GM23338 (cell line): ENCODE measurements around the gene USP28. TPM values are rescaled to one million over a fixed set of nuclear protein-coding genes. Genes with fewer than 3 reads are reported as not detected.
A peak's percentile ranks its signal among the peaks of the same experiment; 100 is the strongest.

Experiments used
- ATAC-seq: fragments of 200-7000 bp; cut with Tn5 transposase; 3 replicates; pipeline ENCODE4 v1.9.1; 2020
- DNase-seq: peaks from one replicate; pipeline ENCODE4 v3.0.0-alpha.2; 2015; ENCODE audit warnings: low spot score
- H2AFZ ChIP-seq: fragments of 200-600 bp; sonication (generic); 2 replicates; pipeline ENCODE4 v1.8.0; 2016; ENCODE audit warnings: antibody characterized with exemption, mild to moderate bottlenecking, moderate library complexity
- H3F3A ChIP-seq: fragments of 200-600 bp; sonication (generic); replicated peaks from 2 replicates; pipeline ENCODE4 v1.8.0; 2017; ENCODE audit warnings: antibody characterized with exemption, mixed run types, low read depth
- H3K27ac ChIP-seq: fragments of 200-600 bp; sonication (generic); 2 replicates; pipeline ENCODE4 v1.6.1; 2016; ENCODE audit warnings: low read depth
- H3K27me3 ChIP-seq: fragments of 200-600 bp; sonication (generic); 2 replicates; pipeline ENCODE4 v1.8.0; 2016; ENCODE audit warnings: mild to moderate bottlenecking, mixed run types, moderate library complexity; ENCODE audit not compliant: insufficient read depth
- H3K36me3 ChIP-seq: fragments of 200-600 bp; sonication (generic); 2 replicates; pipeline ENCODE4 v1.8.0; 2016; ENCODE audit warnings: mild to moderate bottlenecking; ENCODE audit not compliant: insufficient read depth
- H3K4me1 ChIP-seq: fragments of 200-600 bp; sonication (generic); 2 replicates; pipeline ENCODE4 v1.8.0; 2016; ENCODE audit warnings: mild to moderate bottlenecking, moderate library complexity; ENCODE audit not compliant: insufficient read depth
- H3K4me2 ChIP-seq: fragments of 200-600 bp; sonication (generic); 2 replicates; pipeline ENCODE4 v1.7.1; 2017; ENCODE audit warnings: mixed run types
- H3K4me3 ChIP-seq: fragments of 200-600 bp; sonication (generic); 2 replicates; pipeline ENCODE4 v1.6.1; 2016; ENCODE audit warnings: mixed run types
- H3K79me2 ChIP-seq: fragments of 200-600 bp; sonication (generic); replicated peaks from 2 replicates; pipeline ENCODE4 v1.8.0; 2017; ENCODE audit warnings: mild to moderate bottlenecking; ENCODE audit not compliant: insufficient read depth
- H3K9me2 ChIP-seq: fragments of 200-600 bp; sonication (generic); 2 replicates; pipeline ENCODE4 v1.8.0; 2017; ENCODE audit not compliant: insufficient read depth
- H4K20me1 ChIP-seq: fragments of 200-600 bp; sonication (generic); replicated peaks from 2 replicates; pipeline ENCODE4 v1.8.0; 2017; ENCODE audit warnings: mild to moderate bottlenecking; ENCODE audit not compliant: insufficient read depth
- H3K27ac Mint-ChIP-seq: 2 replicates; pipeline ENCODE4 v1.8.0; 2020; ENCODE audit warnings: inconsistent platforms, mild to moderate bottlenecking, moderate library complexity, mixed read lengths
- H3K27me3 Mint-ChIP-seq: 3 replicates; pipeline ENCODE4 v1.8.0; 2022; ENCODE audit warnings: low read depth, mild to moderate bottlenecking, moderate library complexity, mixed read lengths, inconsistent platforms; ENCODE audit not compliant: insufficient read depth, poor library complexity
- H3K36me3 Mint-ChIP-seq: 3 replicates; pipeline ENCODE4 v1.8.0; 2021; ENCODE audit warnings: low read depth, mild to moderate bottlenecking, inconsistent platforms, moderate library complexity, mixed read lengths
- H3K4me1 Mint-ChIP-seq: 3 replicates; pipeline ENCODE4 v1.8.0; 2020; ENCODE audit warnings: mild to moderate bottlenecking, inconsistent platforms, mixed read lengths
- H3K4me3 Mint-ChIP-seq: 3 replicates; pipeline ENCODE4 v1.8.0; 2021; ENCODE audit warnings: moderate library complexity, mild to moderate bottlenecking, inconsistent platforms, mixed read lengths
- H3K9me3 Mint-ChIP-seq: 3 replicates; pipeline ENCODE4 v1.8.0; 2020; ENCODE audit warnings: moderate library complexity, mild to moderate bottlenecking, inconsistent platforms, mixed read lengths
- CTCF ChIP-seq, 2 experiments: fragments of 200-600 bp in 1 of 2; sonication (generic) in 1 of 2; conservative IDR thresholded peaks; 2 replicates each; pipeline versions ENCODE4 v1.5.1 to v1.6.1; 2016 to 2017; ENCODE audit warnings: antibody characterized with exemption in 2 of 2, low read depth in 2 of 2, mild to moderate bottlenecking in 2 of 2, moderate library complexity in 1 of 2
- EZH2 ChIP-seq: fragments of 200-600 bp; sonication (generic); IDR thresholded peaks from one replicate; pipeline ENCODE4 v1.8.0; 2017; ENCODE audit warnings: antibody characterized with exemption, mild to moderate bottlenecking, low read depth; ENCODE audit not compliant: unreplicated experiment
- EZH2phosphoT487 ChIP-seq: fragments of 200-600 bp; sonication (generic); IDR thresholded peaks from one replicate; pipeline ENCODE4 v1.8.1; 2018; ENCODE audit warnings: antibody characterized with exemption; ENCODE audit not compliant: unreplicated experiment
- POLR2AphosphoS5 ChIP-seq: IDR thresholded peaks from 2 replicates; pipeline ENCODE4 v1.6.1; 2016; ENCODE audit warnings: antibody characterized with exemption, low read depth
- REST ChIP-seq: IDR thresholded peaks from one replicate; pipeline ENCODE4 v1.6.1; 2018; ENCODE audit warnings: antibody characterized with exemption; ENCODE audit not compliant: unreplicated experiment
- polyA plus RNA-seq: library from polyadenylated mRNA; unstranded; fragments of >200 nt; fragmentation: Nextera tagmentation; extraction: Ambion mirVana; gene quantifications from 2 replicates; pipeline ENCODE4 v1.2.1, GENCODE V29; 2016
- total RNA-seq: library from RNA; depleted of rRNA; stranded (reverse); fragments of >200 nt; shearing (Covaris generic); gene quantifications from 2 replicates; pipeline ENCODE4 v1.2.3, GENCODE V29; 2014

Gene USP28
- total and polyA plus RNA-seq, 2 experiments from 2014 or later, result 73.9 to 171 TPM

GRCh38 chr11:113906038-113906437, 30.7 kb upstream of the USP28 start:
- H3K9me2 ChIP-seq, result no peaks in the 10 kb centered on the region
- ATAC-seq, result peak; percentile 92
- H3K4me3 Mint-ChIP-seq, result no peak overlapping the region

GRCh38 chr11:113904379-113905101, 29.2 kb upstream of the USP28 start, which contains the start of gene HTR3B:
Gene HTR3B, plus strand, starts transcription at chr11:113904796. Its CDS starts 138 bp downstream, at chr11:113904934.
- Mint-ChIP-seq H3K4me1 (peaks cover 15% of the 10 kb centered on the region), H3K27ac (no peak within 1 kb of the TSS), H3K9me3 (no peaks in the 10 kb centered on the region), H3K27me3 (no peaks in the 10 kb centered on the region), H3K4me3 (no peak within 1 kb of the TSS), H3K36me3 (no peaks in the 10 kb centered on the region)
- DNase-seq, result peak; percentile 51
- H3K27me3 ChIP-seq, result no peaks in the 10 kb centered on the region
- H3K4me3 ChIP-seq, result no peak within 1 kb of the TSS
- no peaks in the 10 kb centered on the region for H3K9me2 ChIP-seq
- ATAC-seq, result peak; percentile 65
- H4K20me1 ChIP-seq, result no peaks in the 10 kb centered on the region
- H3K79me2 ChIP-seq, result no peaks in the 10 kb centered on the region
- H3F3A ChIP-seq, result no peaks in the 10 kb centered on the region
- no peak within 1 kb of the TSS for H3K27ac ChIP-seq
- no peak within 1 kb of the TSS; the same call in 1 of the 2 replicates for H3K4me2 ChIP-seq
- no peaks in the 10 kb centered on the region for H3K36me3 ChIP-seq
- no peak within 1 kb of the TSS for H2AFZ ChIP-seq
- H3K4me1 ChIP-seq, result peaks cover 4% of the 10 kb centered on the region
- TF ChIP-seq REST (no peak), EZH2phosphoT487 (no peak), POLR2AphosphoS5 (no peak), CTCF (conservative IDR thresholded peaks at IDR 0.05; ENCODE audit: low read depth in 2 of 2) (no peak)

More at GRCh38 chr11:113906038-113906437, 30.7 kb upstream of the USP28 start:
- Histone ChIP-seq H3K4me2 (no peak overlapping the region), H4K20me1 (no peaks in the 10 kb centered on the region), H3K27me3 (no peaks in the 10 kb centered on the region), H3K36me3 (no peaks in the 10 kb centered on the region), H3K27ac (no peak overlapping the region), H3K79me2 (no peaks in the 10 kb centered on the region), H2AFZ (no peak overlapping the region), H3F3A (no peaks in the 10 kb centered on the region), H3K4me3 (no peak overlapping the region), H3K4me1 (peaks cover 4% of the 10 kb centered on the region)
- H3K4me1 Mint-ChIP-seq, result peaks cover 15% of the 10 kb centered on the region
- no peak for TF ChIP-seq EZH2
- TF ChIP-seq CTCF (conservative IDR thresholded peaks at IDR 0.05; ENCODE audit: low read depth in 2 of 2), result peak; percentile 69 to 76
- H3K27me3 Mint-ChIP-seq, result no peaks in the 10 kb centered on the region
- no peaks in the 10 kb centered on the region for H3K36me3 Mint-ChIP-seq
- peak; percentile 81 for DNase-seq
- H3K27ac Mint-ChIP-seq, result no peak overlapping the region; the same call in 1 of the 2 replicates
- no peaks in the 10 kb centered on the region for H3K9me3 Mint-ChIP-seq
